ENCODE measurements around the gene EPS8L3.

DNA sequence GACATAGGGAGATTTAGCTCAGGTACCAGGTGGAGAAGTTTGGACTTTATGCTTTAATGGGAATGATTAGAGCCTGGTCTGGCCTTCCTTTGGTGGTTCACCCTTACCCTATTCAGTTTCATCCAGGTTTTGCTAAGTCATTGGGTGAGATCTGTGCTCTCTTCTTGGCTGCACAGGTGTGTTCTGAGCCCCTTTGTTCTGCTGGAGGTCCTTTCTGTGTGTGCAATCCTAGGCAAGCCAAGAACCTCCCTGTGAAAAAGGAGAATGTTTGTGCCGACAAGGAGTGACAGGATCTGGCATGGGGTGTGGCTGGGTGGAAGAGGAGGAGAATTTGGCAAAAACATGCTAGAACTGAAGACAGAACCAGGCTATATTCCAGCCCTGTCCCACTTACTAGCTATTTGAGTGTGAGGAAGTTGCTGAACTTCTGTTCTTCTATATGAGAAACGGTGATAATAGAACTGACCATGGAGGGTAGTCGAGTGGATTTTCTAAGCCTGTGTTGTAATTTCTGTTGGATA, 47.1 kb downstream of the EPS8L3 start:
- no peak for TF ChIP-seq POLR2AphosphoS5 (IDR thresholded peaks at IDR 0.05; ENCODE audit: low read depth, low read length)
- no peak for TF ChIP-seq PHF8 (conservative IDR thresholded peaks at IDR 0.05; ENCODE audit: low read depth, low read length)
- no peak for TF ChIP-seq EP300 (IDR thresholded peaks at IDR 0.05; ENCODE audit: borderline replicate concordance in 1 of 2, low read depth in 2 of 2, low read length in 2 of 2)
- no peak for TF ChIP-seq FOSL1 (IDR thresholded peaks at IDR 0.05; ENCODE audit: insufficient read depth, low read depth, low read length)

Data from H1 (cell line).